Colonic mucosa (tissue), 4 donors: ENCODE data around the gene BCR. TPM values are rescaled to one million over a fixed set of nuclear protein-coding genes. Genes with fewer than 3 reads are reported as not detected.

Experiments used
- DNase-seq: peaks from one replicate; pipeline ENCODE4 v3.0.0-alpha.2; 2020
- H3K27ac ChIP-seq: fragments of 200-600 bp; one replicate; pipeline ENCODE4 v1.8.0; 2021
- H3K27me3 ChIP-seq: fragments of 200-600 bp; one replicate; pipeline ENCODE4 v1.8.0; 2021
- H3K36me3 ChIP-seq: fragments of 200-600 bp; one replicate; pipeline ENCODE4 v1.8.0; 2021
- H3K4me1 ChIP-seq: fragments of 200-600 bp; one replicate; pipeline ENCODE4 v1.8.0; 2021; ENCODE audit warnings: mild to moderate bottlenecking
- H3K4me3 ChIP-seq: fragments of 200-600 bp; one replicate; pipeline ENCODE4 v1.8.0; 2021
- H3K9ac ChIP-seq, 2 donors: one replicate each; pipeline ENCODE4 v1.7.0; 2013; ENCODE audit warnings: control low read depth in 2 of 2, low read depth in 2 of 2, low read length in 2 of 2
- H3K9me3 ChIP-seq: fragments of 200-600 bp; one replicate; pipeline ENCODE4 v1.8.0; 2021
- intact Hi-C: fragments of 100-400 bp; cut with DNase I; formaldehyde crosslinking; loops from one replicate; pipeline ENCODE4 v1.14.1; 2022
- total RNA-seq, 2 donors: library from RNA; stranded (reverse); fragmentation: NEBNext Ultra II Directional in 1 of 2; extraction: Animal tissue kit (Norgen Biotek cat#: 25700) in 1 of 2; gene quantifications; one replicate each; pipeline ENCODE4 v1.2.1, GENCODE V29; 2021
- TF ChIP-seq, protein P1 (sequence below): fragments of 200-600 bp; IDR thresholded peaks from one replicate; pipeline ENCODE4 v1.8.0; 2022; ENCODE audit warnings: antibody characterized with exemption, mild to moderate bottlenecking
- donor health status: healthy.
- donor health status: DM: no; HTN: no; CAD: no.
- donor health status: DM: no; HTN: no; CAD: no.

The BCR gene
- total RNA-seq, 2 donors from 2014 or later, result 39.2 to 57.8 TPM

DNA sequence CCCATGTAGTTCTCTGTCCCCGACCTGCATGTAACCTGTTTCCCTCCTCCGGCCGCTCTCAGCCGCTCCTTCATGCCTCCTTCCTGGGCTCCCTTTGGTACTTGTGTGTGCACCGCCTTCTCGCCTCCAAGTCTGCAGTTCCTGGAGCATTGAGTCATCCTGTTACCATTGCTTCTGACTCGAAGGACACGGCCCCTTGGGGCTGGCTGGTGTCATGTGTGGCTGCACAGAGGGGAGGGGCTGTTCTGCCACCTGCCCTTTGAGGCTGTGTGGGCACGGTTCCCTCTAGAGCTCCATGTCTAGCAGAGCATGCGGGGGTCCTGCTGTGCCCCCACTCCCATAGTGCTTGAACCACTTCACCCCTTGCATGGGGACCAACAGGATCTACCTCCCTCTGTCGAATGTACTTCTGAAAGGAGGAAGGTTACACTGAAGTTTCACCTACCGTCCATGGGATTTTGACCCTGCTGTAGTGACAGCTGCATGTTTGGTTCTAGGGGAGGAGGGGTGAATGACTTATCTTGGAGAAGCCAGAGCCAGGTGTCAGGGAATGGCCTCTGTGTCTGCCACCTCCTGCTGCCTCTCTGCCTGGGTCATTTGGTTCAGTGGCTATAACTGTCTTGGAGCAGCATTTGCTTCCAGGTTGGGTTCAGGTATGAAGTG lies 39.6 kb downstream of the BCR start:
- Histone ChIP-seq H3K27ac (peak overlapping the region; percentile 23), H3K27me3 (no peaks in the 10 kb centered on the region), H3K4me3 (no peak overlapping the region), H3K4me1 (peaks cover 38% of the 10 kb centered on the region), H3K9me3 (no peaks in the 10 kb centered on the region), H3K9ac (peak overlapping the region in 1 of 2 donors; percentile 58), H3K36me3 (no peaks in the 10 kb centered on the region)
- TF ChIP-seq, protein P1, sequence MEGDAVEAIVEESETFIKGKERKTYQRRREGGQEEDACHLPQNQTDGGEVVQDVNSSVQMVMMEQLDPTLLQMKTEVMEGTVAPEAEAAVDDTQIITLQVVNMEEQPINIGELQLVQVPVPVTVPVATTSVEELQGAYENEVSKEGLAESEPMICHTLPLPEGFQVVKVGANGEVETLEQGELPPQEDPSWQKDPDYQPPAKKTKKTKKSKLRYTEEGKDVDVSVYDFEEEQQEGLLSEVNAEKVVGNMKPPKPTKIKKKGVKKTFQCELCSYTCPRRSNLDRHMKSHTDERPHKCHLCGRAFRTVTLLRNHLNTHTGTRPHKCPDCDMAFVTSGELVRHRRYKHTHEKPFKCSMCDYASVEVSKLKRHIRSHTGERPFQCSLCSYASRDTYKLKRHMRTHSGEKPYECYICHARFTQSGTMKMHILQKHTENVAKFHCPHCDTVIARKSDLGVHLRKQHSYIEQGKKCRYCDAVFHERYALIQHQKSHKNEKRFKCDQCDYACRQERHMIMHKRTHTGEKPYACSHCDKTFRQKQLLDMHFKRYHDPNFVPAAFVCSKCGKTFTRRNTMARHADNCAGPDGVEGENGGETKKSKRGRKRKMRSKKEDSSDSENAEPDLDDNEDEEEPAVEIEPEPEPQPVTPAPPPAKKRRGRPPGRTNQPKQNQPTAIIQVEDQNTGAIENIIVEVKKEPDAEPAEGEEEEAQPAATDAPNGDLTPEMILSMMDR, result no peak
- DNase-seq, result peak; percentile 49
- intact Hi-C loops, result no loop called here

DNA sequence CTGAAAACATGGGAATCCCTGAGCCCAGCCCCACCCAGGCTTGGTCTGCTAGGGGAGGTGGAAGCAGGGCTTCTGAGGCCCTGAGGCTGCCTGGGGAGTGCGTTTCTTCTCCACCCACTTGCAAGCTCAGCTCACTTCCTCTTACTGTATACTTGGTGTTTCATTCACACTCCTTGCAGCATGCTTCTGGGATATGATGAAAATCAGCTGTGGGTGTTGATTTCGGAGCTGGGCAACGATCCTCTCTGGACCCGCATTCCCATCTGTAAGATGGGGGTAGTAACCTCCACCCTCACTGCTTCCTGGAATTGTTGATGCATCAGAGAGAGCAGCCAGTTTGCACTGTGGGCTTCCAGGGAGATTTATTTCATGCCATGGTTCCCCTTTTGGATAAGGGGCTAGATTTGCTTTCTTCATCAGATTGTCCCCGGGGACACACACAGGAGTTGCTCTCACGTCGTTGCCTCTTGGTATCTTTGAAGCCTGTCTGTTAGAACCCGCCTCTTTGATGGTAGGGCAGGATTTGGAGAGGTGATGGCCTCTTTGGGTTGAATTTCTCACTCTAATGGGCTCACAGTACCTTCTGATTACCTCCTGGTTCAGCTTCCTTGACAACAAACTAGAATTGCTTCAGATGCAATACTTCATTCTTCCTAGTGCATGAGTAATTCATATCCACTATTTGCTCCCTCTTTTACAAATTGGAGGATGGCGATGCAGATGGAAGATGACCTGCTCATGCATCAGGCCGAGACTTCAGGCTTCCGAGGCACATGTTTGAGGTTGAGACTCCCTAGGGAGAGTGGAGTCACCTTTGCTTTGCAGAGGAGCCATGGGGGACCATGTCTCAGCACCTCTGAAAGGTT lies 40.4 kb downstream of the BCR start:
- H3K4me3 ChIP-seq, result no peak overlapping the region
- H3K9me3 ChIP-seq, result no peaks in the 10 kb centered on the region
- H3K36me3 ChIP-seq, result no peaks in the 10 kb centered on the region
- H3K27me3 ChIP-seq, result no peaks in the 10 kb centered on the region
- peaks cover 46% of the 10 kb centered on the region for H3K4me1 ChIP-seq
- peak overlapping the region; percentile 23 for H3K27ac ChIP-seq
- TF ChIP-seq, protein P1, result no peak
- peak; percentile 64 for DNase-seq
- intact Hi-C loops, result no loop called here
- H3K9ac ChIP-seq, result peak overlapping the region in 1 of 2 donors; percentile 58

DNA sequence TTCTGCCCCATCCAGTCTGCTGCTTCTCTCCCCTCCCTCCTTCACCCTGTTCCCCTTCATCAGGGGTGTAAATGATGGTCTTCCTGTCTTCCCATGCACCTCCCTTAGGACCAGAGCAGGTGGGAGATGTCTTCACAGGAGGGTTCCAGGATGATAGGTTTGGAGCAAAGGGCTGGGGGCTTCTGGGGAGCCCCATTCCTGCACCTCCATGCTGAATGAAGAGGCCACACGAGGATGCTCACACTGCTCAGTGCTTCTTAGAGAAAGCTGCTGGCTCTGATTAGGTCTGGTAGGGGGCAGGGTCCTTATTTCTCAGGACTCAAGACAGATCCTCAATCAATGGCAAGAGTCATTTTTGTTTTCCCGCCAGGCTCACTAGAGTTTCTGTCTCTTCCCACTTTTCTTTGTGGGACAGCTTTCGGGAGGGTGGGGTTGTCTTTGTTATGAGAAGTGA lies 41.1 kb downstream of the BCR start:
- no peak for DNase-seq
- Histone ChIP-seq H3K27me3 (no peaks in the 10 kb centered on the region), H3K36me3 (no peaks in the 10 kb centered on the region), H3K9me3 (no peaks in the 10 kb centered on the region), H3K9ac (no peak overlapping the region), H3K4me1 (peaks cover 48% of the 10 kb centered on the region), H3K27ac (no peak overlapping the region), H3K4me3 (no peak overlapping the region)
- TF ChIP-seq, protein P1, result no peak
- intact Hi-C loops, result no loop called here

DNA sequence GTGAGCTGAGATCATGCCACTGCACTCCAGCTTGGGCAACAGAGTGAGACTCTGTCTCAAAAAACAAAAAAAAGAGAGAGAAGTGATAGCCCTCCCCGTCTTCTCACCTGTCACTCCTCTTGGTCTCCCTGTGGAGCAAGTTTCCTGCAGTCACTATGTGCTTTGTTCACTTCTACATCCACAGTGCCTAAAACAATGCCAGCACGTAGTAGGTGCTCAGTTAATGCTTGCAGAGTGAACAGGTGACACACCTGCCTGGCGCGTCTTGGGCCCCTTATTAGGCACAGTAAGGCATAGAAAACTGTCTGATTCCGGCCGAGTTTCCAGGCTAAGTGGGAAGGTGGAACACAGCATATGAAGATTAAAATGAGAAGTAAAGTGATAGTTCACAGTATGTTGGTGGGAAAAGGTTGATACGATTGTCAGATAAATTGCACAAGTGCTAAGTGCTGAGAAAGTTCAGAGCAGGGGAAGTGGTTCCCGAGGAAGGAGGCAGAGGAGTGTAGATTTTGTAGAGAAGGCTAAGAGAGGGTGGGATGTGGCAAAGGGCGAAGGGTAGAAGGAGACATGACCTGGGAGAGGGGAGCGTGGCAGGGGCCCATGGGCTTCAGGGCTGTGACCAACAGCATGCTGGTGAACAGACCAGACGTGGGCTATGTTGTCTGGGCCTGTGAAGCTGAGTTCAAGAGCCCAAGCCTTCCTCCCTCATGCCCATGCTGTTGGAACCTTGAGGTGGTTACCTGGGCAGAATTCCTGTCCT lies 41.9 kb downstream of the BCR start:
- TF ChIP-seq, protein P1, result no peak
- no peak for DNase-seq
- Histone ChIP-seq H3K9ac (no peak overlapping the region), H3K4me1 (peaks cover 54% of the 10 kb centered on the region), H3K27ac (no peak overlapping the region), H3K27me3 (no peaks in the 10 kb centered on the region), H3K4me3 (no peak overlapping the region), H3K9me3 (no peaks in the 10 kb centered on the region), H3K36me3 (no peaks in the 10 kb centered on the region)
- intact Hi-C loops, result no loop called here
